ENCODE data around the gene RNF207.
A peak's percentile ranks its signal among the peaks of the same experiment; 100 is the strongest.

RNF207 gene

GRCh38 chr1:6246497-6247467, 40.9 kb downstream of the RNF207 start:
- no peaks in the 10 kb centered on the region for H4K20me1 ChIP-seq (ENCODE audit: insufficient read depth, low read length, poor library complexity, severe bottlenecking)
- H3K27me3 ChIP-seq (ENCODE audit: insufficient read depth, low read length, poor library complexity, severe bottlenecking): no peaks in the 10 kb centered on the region
- H3K36me3 ChIP-seq (ENCODE audit: insufficient read depth, low read length): no peaks in the 10 kb centered on the region
- no peak overlapping the region for H3K4me3 ChIP-seq (ENCODE audit: low read length, poor library complexity, severe bottlenecking)
- no peaks in the 10 kb centered on the region for H3K79me2 ChIP-seq (ENCODE audit: insufficient read depth, low read length)
- H3K9me2 ChIP-seq (replicated peaks; ENCODE audit: low read depth, low read length): no peaks in the 10 kb centered on the region
- H3K9ac ChIP-seq (ENCODE audit: low read depth, low read length, poor library complexity, severe bottlenecking): no peak overlapping the region
- H3K9me3 ChIP-seq (ENCODE audit: insufficient read depth, low read depth, low read length): no peaks in the 10 kb centered on the region
- TF ChIP-seq, protein P1, sequence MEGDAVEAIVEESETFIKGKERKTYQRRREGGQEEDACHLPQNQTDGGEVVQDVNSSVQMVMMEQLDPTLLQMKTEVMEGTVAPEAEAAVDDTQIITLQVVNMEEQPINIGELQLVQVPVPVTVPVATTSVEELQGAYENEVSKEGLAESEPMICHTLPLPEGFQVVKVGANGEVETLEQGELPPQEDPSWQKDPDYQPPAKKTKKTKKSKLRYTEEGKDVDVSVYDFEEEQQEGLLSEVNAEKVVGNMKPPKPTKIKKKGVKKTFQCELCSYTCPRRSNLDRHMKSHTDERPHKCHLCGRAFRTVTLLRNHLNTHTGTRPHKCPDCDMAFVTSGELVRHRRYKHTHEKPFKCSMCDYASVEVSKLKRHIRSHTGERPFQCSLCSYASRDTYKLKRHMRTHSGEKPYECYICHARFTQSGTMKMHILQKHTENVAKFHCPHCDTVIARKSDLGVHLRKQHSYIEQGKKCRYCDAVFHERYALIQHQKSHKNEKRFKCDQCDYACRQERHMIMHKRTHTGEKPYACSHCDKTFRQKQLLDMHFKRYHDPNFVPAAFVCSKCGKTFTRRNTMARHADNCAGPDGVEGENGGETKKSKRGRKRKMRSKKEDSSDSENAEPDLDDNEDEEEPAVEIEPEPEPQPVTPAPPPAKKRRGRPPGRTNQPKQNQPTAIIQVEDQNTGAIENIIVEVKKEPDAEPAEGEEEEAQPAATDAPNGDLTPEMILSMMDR (conservative IDR thresholded peaks at IDR 0.05; ENCODE audit: low read length): peak; percentile 87
- no peak for TF ChIP-seq EZH2phosphoT487 (IDR thresholded peaks at IDR 0.05; ENCODE audit: borderline replicate concordance)
- H3F3A ChIP-seq (ENCODE audit: low read depth): no peaks in the 10 kb centered on the region
- no peak overlapping the region for H3K4me2 ChIP-seq (ENCODE audit: low read depth, low read length, poor library complexity, severe bottlenecking)
- H3K4me1 ChIP-seq (ENCODE audit: insufficient read depth, low read length, poor library complexity, severe bottlenecking): no peaks in the 10 kb centered on the region
- no peak overlapping the region for H2AFZ ChIP-seq (ENCODE audit: low read length)

- H3K79me2 ChIP-seq (ENCODE audit: insufficient read depth, low read length): no peaks in the 10 kb centered on the region
- H4K20me1 ChIP-seq (ENCODE audit: insufficient read depth, low read length, poor library complexity, severe bottlenecking): no peaks in the 10 kb centered on the region
- no peaks in the 10 kb centered on the region for H3F3A ChIP-seq (ENCODE audit: low read depth)
- H3K4me2 ChIP-seq (ENCODE audit: low read depth, low read length, poor library complexity, severe bottlenecking): no peak overlapping the region
- no peak overlapping the region for H3K9ac ChIP-seq (ENCODE audit: low read depth, low read length, poor library complexity, severe bottlenecking)
- no peak overlapping the region for H3K4me3 ChIP-seq (ENCODE audit: low read length, poor library complexity, severe bottlenecking)
- H3K9me3 ChIP-seq (ENCODE audit: insufficient read depth, low read depth, low read length): no peaks in the 10 kb centered on the region
- no peak overlapping the region for H2AFZ ChIP-seq (ENCODE audit: low read length)
- TF ChIP-seq, protein P1 (conservative IDR thresholded peaks at IDR 0.05; ENCODE audit: low read length): no peak
- no peak for TF ChIP-seq EZH2phosphoT487 (IDR thresholded peaks at IDR 0.05; ENCODE audit: borderline replicate concordance)
- no peaks in the 10 kb centered on the region for H3K9me2 ChIP-seq (replicated peaks; ENCODE audit: low read depth, low read length)
- no peaks in the 10 kb centered on the region for H3K27me3 ChIP-seq (ENCODE audit: insufficient read depth, low read length, poor library complexity, severe bottlenecking)
- H3K4me1 ChIP-seq (ENCODE audit: insufficient read depth, low read length, poor library complexity, severe bottlenecking): no peaks in the 10 kb centered on the region
- H3K36me3 ChIP-seq (ENCODE audit: insufficient read depth, low read length): no peaks in the 10 kb centered on the region
Observed at GRCh38 chr1:6247651-6248050, 41.7 kb downstream of the RNF207 start.

DNA sequence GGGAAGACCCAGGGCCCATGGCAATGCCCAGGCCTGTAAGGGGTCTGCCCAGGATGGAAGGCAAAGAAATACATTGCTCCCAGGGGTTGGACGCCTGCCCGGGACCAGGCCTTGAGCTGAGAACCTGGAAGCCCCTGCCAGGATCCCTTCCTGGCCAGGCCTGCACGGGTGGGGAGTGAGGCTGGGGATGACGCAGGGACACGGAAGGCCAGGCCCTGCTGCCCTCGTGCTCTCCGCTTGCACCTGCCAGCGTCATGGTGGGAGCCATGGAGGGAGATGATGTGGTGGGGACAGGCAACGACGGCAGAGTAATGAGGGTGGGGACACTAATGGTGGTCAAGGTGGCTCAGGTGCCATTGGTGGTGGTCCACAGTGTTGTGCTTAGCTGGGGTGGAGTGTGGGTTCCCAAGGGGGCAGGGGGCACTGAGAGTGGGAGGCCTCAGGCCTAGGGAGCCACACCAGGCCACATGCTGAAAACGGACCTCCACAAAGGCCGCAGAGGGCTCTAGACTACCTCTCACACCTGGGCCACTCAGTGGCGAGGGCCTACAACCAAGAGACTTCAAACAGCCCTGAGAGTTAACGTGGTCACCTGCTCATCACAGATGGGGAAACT, 42.4 kb downstream of the RNF207 start:
- Histone ChIP-seq H2AFZ (ENCODE audit: low read length) (no peak overlapping the region), H3K9me2 (replicated peaks; ENCODE audit: low read depth, low read length) (no peaks in the 10 kb centered on the region), H3K36me3 (ENCODE audit: insufficient read depth, low read length) (no peaks in the 10 kb centered on the region), H4K20me1 (ENCODE audit: insufficient read depth, low read length, poor library complexity, severe bottlenecking) (no peaks in the 10 kb centered on the region), H3K9ac (ENCODE audit: low read depth, low read length, poor library complexity, severe bottlenecking) (no peak overlapping the region), H3K9me3 (ENCODE audit: insufficient read depth, low read depth, low read length) (no peaks in the 10 kb centered on the region), H3K4me2 (ENCODE audit: low read depth, low read length, poor library complexity, severe bottlenecking) (no peak overlapping the region), H3K4me3 (ENCODE audit: low read length, poor library complexity, severe bottlenecking) (no peak overlapping the region), H3K4me1 (ENCODE audit: insufficient read depth, low read length, poor library complexity, severe bottlenecking) (no peaks in the 10 kb centered on the region), H3F3A (ENCODE audit: low read depth) (no peaks in the 10 kb centered on the region), H3K79me2 (ENCODE audit: insufficient read depth, low read length) (no peaks in the 10 kb centered on the region), H3K27me3 (ENCODE audit: insufficient read depth, low read length, poor library complexity, severe bottlenecking) (no peaks in the 10 kb centered on the region)
- TF ChIP-seq, protein P1 (conservative IDR thresholded peaks at IDR 0.05; ENCODE audit: low read length): no peak
- TF ChIP-seq EZH2phosphoT487 (IDR thresholded peaks at IDR 0.05; ENCODE audit: borderline replicate concordance): no peak

Data from Loucy (cell line).